LNCAP (cell line): ENCODE measurements around the gene FN1.

ENCODE experiments used
- TF ChIP-seq, protein P1 (sequence below): fragments of 450-650 bp; IDR thresholded peaks from 2 replicates; pipeline ENCODE4 v1.5.1; 2017; ENCODE audit warnings: mild to moderate bottlenecking

Gene FN1

DNA sequence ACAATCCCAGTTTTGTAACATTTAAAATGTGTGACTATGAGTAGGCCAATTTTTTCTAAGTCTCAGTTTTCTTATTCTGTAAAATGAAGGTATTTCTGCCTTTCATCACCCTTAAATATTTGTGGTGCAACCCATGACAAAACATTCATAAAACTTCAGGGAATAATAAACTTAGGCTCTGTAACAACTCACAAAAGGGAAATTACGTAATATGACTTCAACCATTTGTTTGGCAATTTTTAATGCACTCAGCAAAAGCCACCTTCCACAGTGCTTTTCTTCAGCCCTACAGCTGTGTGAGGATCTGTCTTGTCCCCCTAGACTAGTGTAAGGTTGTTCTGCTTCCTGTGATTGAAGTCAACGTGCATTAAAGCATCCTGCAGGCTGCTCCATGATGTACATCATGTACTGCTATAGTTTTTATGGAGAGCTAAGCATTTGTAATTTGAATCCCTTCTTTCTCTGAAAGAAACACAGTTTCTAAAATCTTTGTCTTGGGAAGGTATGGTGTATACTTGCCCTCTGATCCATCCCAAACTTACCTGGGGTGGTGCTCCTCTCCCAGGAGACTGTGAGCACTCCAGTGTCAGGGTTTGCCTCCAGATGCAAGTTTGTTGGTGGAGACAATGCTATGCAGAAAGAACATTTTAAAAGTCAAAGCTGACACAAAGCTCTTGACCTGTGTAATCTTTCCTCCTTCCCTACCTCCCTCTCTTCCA is 39.1 kb downstream of the FN1 start:
- TF ChIP-seq, protein P1, sequence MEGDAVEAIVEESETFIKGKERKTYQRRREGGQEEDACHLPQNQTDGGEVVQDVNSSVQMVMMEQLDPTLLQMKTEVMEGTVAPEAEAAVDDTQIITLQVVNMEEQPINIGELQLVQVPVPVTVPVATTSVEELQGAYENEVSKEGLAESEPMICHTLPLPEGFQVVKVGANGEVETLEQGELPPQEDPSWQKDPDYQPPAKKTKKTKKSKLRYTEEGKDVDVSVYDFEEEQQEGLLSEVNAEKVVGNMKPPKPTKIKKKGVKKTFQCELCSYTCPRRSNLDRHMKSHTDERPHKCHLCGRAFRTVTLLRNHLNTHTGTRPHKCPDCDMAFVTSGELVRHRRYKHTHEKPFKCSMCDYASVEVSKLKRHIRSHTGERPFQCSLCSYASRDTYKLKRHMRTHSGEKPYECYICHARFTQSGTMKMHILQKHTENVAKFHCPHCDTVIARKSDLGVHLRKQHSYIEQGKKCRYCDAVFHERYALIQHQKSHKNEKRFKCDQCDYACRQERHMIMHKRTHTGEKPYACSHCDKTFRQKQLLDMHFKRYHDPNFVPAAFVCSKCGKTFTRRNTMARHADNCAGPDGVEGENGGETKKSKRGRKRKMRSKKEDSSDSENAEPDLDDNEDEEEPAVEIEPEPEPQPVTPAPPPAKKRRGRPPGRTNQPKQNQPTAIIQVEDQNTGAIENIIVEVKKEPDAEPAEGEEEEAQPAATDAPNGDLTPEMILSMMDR = no peak

DNA sequence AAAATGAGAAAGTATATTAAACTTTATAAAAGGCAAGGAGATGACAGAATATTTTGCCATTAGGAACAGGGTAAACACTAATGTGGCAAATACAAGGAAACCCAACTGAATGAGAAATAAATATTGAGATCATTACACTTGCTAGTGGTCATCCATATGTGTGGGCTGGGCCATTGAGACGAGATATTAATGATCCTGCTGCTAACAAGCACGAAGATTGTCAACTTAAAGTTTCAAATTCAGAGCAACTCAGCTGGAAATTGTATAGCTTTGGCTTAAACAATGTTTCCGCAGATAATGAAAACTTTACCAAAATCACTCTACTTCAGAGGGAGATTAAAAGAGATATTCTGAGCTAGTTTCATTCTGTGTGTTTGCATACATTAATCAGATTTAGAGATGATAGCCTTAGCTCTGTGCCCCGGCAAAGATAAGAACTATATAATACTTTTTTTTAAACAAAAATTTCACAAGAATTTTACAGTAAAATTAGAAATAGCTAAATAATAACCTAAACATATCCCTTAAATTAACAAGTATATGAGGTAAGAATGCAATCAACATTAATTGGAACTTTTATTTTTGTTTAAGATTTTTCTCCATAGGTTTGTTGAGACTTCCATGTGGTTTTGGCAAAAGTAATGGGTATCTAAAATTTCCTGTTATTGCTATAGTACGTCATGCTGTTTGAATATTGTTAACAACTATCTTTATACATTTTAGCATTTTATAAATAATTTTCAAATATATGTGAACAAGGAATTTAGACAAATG is 40.0 kb downstream of the FN1 start:
- TF ChIP-seq, protein P1 = no peak

DNA sequence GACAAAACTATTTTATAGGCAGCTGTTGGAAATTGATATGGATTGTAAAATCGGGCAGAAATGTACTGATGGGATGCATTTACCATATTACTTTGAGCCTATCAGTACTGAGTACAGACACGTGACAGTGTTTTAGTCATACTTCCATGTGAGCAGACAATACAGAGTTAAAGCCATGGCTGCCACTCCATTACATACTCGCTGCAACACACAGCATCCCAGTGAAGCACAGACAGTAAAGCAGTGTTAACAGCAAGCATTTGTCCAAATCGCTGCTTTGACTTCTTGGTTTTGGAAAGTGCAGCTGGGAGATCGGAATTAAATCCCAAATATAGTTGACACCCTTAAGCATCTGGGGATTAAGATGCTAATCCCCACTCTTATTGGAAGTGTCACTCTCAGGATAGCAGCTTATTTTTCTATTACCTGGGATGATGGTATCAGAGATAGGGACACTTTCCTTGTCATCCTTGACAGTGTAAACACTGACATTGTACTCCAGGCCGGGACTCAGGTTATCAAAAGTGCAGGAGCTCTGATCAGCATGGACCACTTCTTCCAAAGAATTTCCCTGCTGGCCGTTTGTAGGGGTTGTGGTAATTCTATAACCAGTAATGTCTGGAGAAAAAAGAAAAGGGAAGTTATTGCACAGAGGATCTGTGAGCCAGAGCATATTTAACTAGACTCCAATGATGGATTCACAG is 41.6 kb downstream of the FN1 start:
- TF ChIP-seq, protein P1 = no peak

DNA sequence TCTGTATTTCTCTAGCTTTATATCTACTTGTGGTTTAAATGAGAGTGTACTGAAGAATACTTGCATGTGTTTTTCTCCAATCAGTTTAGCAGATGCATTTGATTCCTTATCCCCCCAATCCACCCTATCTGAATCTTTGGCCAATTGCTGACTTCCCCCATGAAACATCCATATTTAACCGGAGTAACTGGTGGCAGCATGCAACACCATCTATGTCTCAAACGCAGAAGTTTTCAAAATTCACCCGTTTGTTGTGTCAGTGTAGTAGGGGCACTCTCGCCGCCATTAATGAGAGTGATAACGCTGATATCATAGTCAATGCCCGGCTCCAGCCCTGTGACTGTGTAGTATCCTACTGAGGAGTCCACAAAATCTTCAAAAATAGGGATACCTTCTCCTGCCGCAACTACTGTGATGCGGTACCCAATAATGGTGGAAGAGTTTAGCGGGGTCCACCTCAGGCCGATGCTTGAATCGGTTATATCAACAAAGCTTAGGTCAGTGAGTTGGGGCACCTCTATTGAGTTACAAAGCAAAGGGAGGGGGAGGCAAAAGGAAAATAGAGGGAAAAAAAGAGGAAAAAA is 43.1 kb downstream of the FN1 start:
- TF ChIP-seq, protein P1 = no peak

DNA sequence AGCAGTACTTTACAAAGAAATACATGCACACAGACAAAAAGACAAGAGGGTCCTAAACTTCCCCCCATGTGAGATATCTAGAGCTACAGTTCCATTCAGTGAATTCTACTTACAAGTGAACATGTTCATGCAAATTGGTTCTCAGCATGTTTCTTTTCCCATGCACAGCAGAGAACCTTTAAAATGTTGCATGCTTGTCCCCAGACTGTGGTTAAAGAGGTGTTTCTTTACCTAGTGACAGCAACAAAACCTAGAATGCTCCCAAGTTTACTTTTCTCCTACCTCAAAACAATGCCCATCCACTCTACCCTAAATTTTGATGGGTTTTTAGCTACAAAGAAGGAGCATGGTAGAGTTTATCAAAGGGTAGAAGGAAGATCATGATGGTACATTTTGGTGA is 43.7 kb downstream of the FN1 start:
- TF ChIP-seq, protein P1 = no peak

DNA sequence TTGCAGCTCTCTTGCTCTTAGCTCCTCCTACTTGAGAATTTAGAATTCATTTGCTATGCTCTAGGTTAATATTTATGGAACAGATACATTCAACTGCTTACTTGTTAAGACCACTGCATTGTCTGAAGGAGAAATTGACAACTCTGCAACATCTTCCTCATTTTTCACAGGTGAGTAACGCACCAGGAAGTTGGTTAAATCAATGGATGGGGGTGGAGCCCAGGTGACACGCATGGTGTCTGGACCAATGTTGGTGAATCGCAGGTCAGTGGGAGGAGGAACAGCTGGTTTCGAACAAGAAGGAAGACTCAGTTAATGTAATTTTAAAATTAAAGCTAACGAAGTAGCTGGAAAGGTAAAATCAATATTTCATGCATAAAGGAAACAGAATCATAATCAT is 44.3 kb downstream of the FN1 start:
- TF ChIP-seq, protein P1 = no peak

DNA sequence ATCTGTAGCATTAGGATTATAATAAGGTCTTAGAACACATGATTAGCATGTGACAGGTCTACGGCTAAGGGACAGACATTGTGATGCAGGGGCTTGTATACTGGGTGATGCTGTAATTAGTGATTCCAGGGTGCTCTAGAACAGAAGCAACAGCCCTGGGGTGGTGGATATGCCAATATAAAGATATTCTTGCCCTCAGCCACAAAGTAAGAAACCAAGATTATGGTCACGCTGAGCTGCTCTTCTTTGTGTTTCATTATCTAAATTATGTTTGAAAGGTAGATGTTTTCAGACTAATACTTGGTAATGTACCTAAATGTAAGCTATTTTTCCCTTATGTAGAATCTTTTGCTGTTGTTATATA is 45.3 kb downstream of the FN1 start:
- TF ChIP-seq, protein P1 = no peak
